AG20443 (cell line): ENCODE measurements around the gene NUP153.

Experiments used
- DNase-seq: peaks from one replicate; pipeline ENCODE4 v3.0.0; 2012; ENCODE audit warnings: low spot score, mixed read lengths

The NUP153 gene

GRCh38 chr6:17662585-17662984 is 44.1 kb downstream of the NUP153 start:
- no peak for DNase-seq

GRCh38 chr6:17656644-17657043 is 50.1 kb downstream of the NUP153 start:
- no peak for DNase-seq

GRCh38 chr6:17656092-17656491 is 50.6 kb downstream of the NUP153 start:
- no peak for DNase-seq

- no peak for DNase-seq
Measured at GRCh38 chr6:17653198-17653882, 53.4 kb downstream of the NUP153 start.

GRCh38 chr6:17650656-17651309 is 55.9 kb downstream of the NUP153 start:
- DNase-seq: no peak

- no peak for DNase-seq
Measured at GRCh38 chr6:17648745-17649144, 58.0 kb downstream of the NUP153 start.

GRCh38 chr6:17640477-17640917 is 66.2 kb downstream of the NUP153 start:
- no peak for DNase-seq

- DNase-seq: no peak
Measured at GRCh38 chr6:17638212-17638715, 68.5 kb downstream of the NUP153 start.

- DNase-seq: no peak
Measured at GRCh38 chr6:17635568-17635967, 71.2 kb downstream of the NUP153 start.

- no peak for DNase-seq
Measured at GRCh38 chr6:17633465-17634188, 73.1 kb downstream of the NUP153 start.

GRCh38 chr6:17632934-17633333 is 73.8 kb downstream of the NUP153 start:
- DNase-seq: no peak

GRCh38 chr6:17630511-17631073 is 76.1 kb downstream of the NUP153 start:
- DNase-seq: no peak

- DNase-seq: no peak
Measured at GRCh38 chr6:17629824-17630510, 76.8 kb downstream of the NUP153 start.

- DNase-seq: no peak
Measured at GRCh38 chr6:17628873-17629272, 77.9 kb downstream of the NUP153 start.

GRCh38 chr6:17624396-17624795 is 82.3 kb downstream of the NUP153 start:
- no peak for DNase-seq

- DNase-seq: peak; percentile 18
Measured at GRCh38 chr6:17622144-17622543, 84.6 kb downstream of the NUP153 start.

GRCh38 chr6:17621003-17621402 is 85.7 kb downstream of the NUP153 start:
- no peak for DNase-seq

GRCh38 chr6:17615794-17616193 is 90.9 kb downstream of the NUP153 start:
- DNase-seq: no peak

- DNase-seq: no peak
Measured at GRCh38 chr6:17612048-17612447, 94.7 kb downstream of the NUP153 start.

GRCh38 chr6:17610835-17611234 is 95.9 kb downstream of the NUP153 start:
- DNase-seq: no peak

- no peak for DNase-seq
Measured at GRCh38 chr6:17606606-17607005, 100.1 kb downstream of the NUP153 start.

- DNase-seq: no peak
Measured at GRCh38 chr6:17602888-17603287, 103.8 kb downstream of the NUP153 start.
